GM12865 (cell line): Measurements from ENCODE around the gene ROR1.

Source experiments
- DNase-seq: peaks from one replicate; pipeline ENCODE4 v3.0.0; 2010; ENCODE audit warnings: low read depth
- H3K4me3 ChIP-seq: 2 replicates; pipeline ENCODE4 v1.5.1; 2011; ENCODE audit warnings: mild to moderate bottlenecking, low read depth, low read length, control low read depth
- CTCF ChIP-seq: IDR thresholded peaks from 2 replicates; pipeline ENCODE4 v1.5.1; 2011; ENCODE audit warnings: low read length, control low read depth, low read depth, inconsistent platforms; ENCODE audit not compliant: insufficient read depth; ENCODE audit errors: missing control alignments

Gene ROR1

GRCh38 chr1:63799307-63799706 lies 25.5 kb downstream of the ROR1 start:
- no peak overlapping the region for H3K4me3 ChIP-seq
- DNase-seq, result no peak
- TF ChIP-seq CTCF, result no peak

GRCh38 chr1:63799820-63800219 lies 26.0 kb downstream of the ROR1 start:
- no peak for TF ChIP-seq CTCF
- no peak overlapping the region for H3K4me3 ChIP-seq
- DNase-seq, result no peak

GRCh38 chr1:63802109-63802508 lies 28.3 kb downstream of the ROR1 start:
- no peak overlapping the region for H3K4me3 ChIP-seq
- no peak for TF ChIP-seq CTCF
- no peak for DNase-seq

- no peak for TF ChIP-seq CTCF
- no peak for DNase-seq
- H3K4me3 ChIP-seq, result no peak overlapping the region
Observed at GRCh38 chr1:63804829-63805484, 31.1 kb downstream of the ROR1 start.

GRCh38 chr1:63807046-63807445 lies 33.2 kb downstream of the ROR1 start:
- DNase-seq, result no peak
- TF ChIP-seq CTCF, result no peak
- no peak overlapping the region for H3K4me3 ChIP-seq

GRCh38 chr1:63810936-63811469 lies 37.2 kb downstream of the ROR1 start:
- no peak for TF ChIP-seq CTCF
- no peak for DNase-seq
- H3K4me3 ChIP-seq, result no peak overlapping the region

- H3K4me3 ChIP-seq, result no peak overlapping the region
- TF ChIP-seq CTCF, result no peak
- DNase-seq, result no peak
Observed at GRCh38 chr1:63812071-63812700, 38.4 kb downstream of the ROR1 start.
